Upper lobe of left lung (tissue), 6 donors: ENCODE data around the gene RMRP. TPM values are rescaled to one million over a fixed set of nuclear protein-coding genes. Genes with fewer than 3 reads are reported as not detected.

Experiments
- ATAC-seq, 2 donors: fragments of 200-7000 bp; cut with Tn5 transposase; one replicate each; pipeline ENCODE4 v1.9.1; 2022; ENCODE audit warnings: mild to moderate bottlenecking in 2 of 2, moderate library complexity in 2 of 2; ENCODE audit not compliant: low FRiP score in 2 of 2
- DNase-seq, 2 donors: peaks; one replicate each; pipeline ENCODE4 v3.0.0-alpha.2; 2019 to 2020
- H3K27ac ChIP-seq, 4 donors: fragments of 200-600 bp; sonication (generic); one replicate each; pipeline ENCODE4 v1.5.1; 2016 to 2019
- H3K27me3 ChIP-seq, 4 donors: fragments of 200-600 bp; sonication (generic); one replicate each; pipeline ENCODE4 v1.5.1; 2017 to 2019
- H3K36me3 ChIP-seq, 4 donors: fragments of 200-600 bp; sonication (generic); one replicate each; pipeline ENCODE4 v1.5.1; 2016 to 2019
- H3K4me1 ChIP-seq, 4 donors: fragments of 200-600 bp; sonication (generic); one replicate each; pipeline ENCODE4 v1.5.1; 2018 to 2019
- H3K4me3 ChIP-seq, 4 donors: fragments of 200-600 bp; sonication (generic); one replicate each; pipeline ENCODE4 v1.5.1; 2017 to 2019; ENCODE audit warnings: mild to moderate bottlenecking in 2 of 4, moderate library complexity in 1 of 4
- H3K9me3 ChIP-seq, 4 donors: fragments of 200-600 bp; sonication (generic); one replicate each; pipeline ENCODE4 v1.5.1; 2018 to 2019
- CTCF ChIP-seq, 6 experiments: fragments of 450-650 bp in 4 of 6; fragments of 200-600 bp in 2 of 6; sonication (generic) in 2 of 6; IDR thresholded peaks; one replicate each; pipeline ENCODE4 v1.5.1; 2016 to 2019; ENCODE audit warnings: antibody characterized with exemption in 6 of 6
- EP300 ChIP-seq, 4 donors: sonication (generic); formaldehyde crosslinking; IDR thresholded peaks; one replicate each; pipeline ENCODE4 v1.5.1; 2017; ENCODE audit warnings: antibody characterized with exemption in 4 of 4, control low read depth in 2 of 4
- POLR2A ChIP-seq, 4 donors: fragments of 450-650 bp; IDR thresholded peaks; one replicate each; pipeline ENCODE4 v1.5.1; 2016 to 2017; ENCODE audit warnings: antibody characterized with exemption in 4 of 4, mild to moderate bottlenecking in 2 of 4
- POLR2AphosphoS5 ChIP-seq, 2 donors: sonication (generic); formaldehyde crosslinking; IDR thresholded peaks; one replicate each; pipeline ENCODE4 v1.5.1; 2017; ENCODE audit warnings: antibody characterized with exemption in 2 of 2
- WGBS, 2 donors: methylation state at CpG; one replicate each; pipeline ENCODE4 v1.1.5; 2017 to 2018; 5-methylcytosine and 5-hydroxymethylcytosine counted together
- total RNA-seq, 6 donors: library from RNA; depleted of rRNA in 4 of 6; stranded (reverse); fragments of >200 nt in 4 of 6; gene quantifications; one replicate each; pipeline versions ENCODE4 v1.1.0 to v1.2.1, GENCODE V29; 2016 to 2021
- donor health status: DM: no; HTN: no; CAD: no; lungs with moderate emphysema.
- donor health status: DM: no; HTN: yes; CAD: no; lungs with severe emphysema.

The RMRP gene
- total RNA-seq, 6 donors from 2014 or later = 886 to 22,003 (median 3,451) TPM

GRCh38 chr9:35669331-35670145 lies 11.7 kb upstream of the RMRP start:
- ATAC-seq (no peak), DNase-seq (no peak)
- TF ChIP-seq POLR2AphosphoS5 (IDR thresholded peaks at IDR 0.05) = no peak
- no peak for TF ChIP-seq CTCF (IDR thresholded peaks at IDR 0.05)
- TF ChIP-seq EP300 (IDR thresholded peaks at IDR 0.05) = no peak
- TF ChIP-seq POLR2A (IDR thresholded peaks at IDR 0.05) = no peak
- H3K27ac ChIP-seq = no peak overlapping the region
- 69% methylated on average over 6 of the region's 6 CpGs for WGBS, 2 donors
- H3K4me1 ChIP-seq = peaks cover 4 to 14% (median 9%) of the 10 kb centered on the region in 4 donors
- no peaks in the 10 kb centered on the region for H3K36me3 ChIP-seq
- no peaks in the 10 kb centered on the region for H3K9me3 ChIP-seq
- no peak overlapping the region for H3K4me3 ChIP-seq
- H3K27me3 ChIP-seq = no peaks in the 10 kb centered on the region

GRCh38 chr9:35667939-35668338 lies 10.1 kb upstream of the RMRP start:
- H3K36me3 ChIP-seq = no peaks in the 10 kb centered on the region
- no peaks in the 10 kb centered on the region for H3K9me3 ChIP-seq
- no peak for DNase-seq
- ATAC-seq = no peak
- no peak overlapping the region for H3K27ac ChIP-seq
- TF ChIP-seq EP300 (IDR thresholded peaks at IDR 0.05) (no peak), POLR2AphosphoS5 (IDR thresholded peaks at IDR 0.05) (no peak), CTCF (IDR thresholded peaks at IDR 0.05) (no peak)
- WGBS, 2 donors = 98 to 100% methylated on average over 3 of the region's 3 CpGs
- H3K4me1 ChIP-seq = peaks cover 5 to 17% (median 11%) of the 10 kb centered on the region in 4 donors
- H3K4me3 ChIP-seq = no peak overlapping the region
- no peaks in the 10 kb centered on the region for H3K27me3 ChIP-seq

- Histone ChIP-seq H3K9me3 (no peaks in the 10 kb centered on the region), H3K36me3 (peaks cover 0 to 8% (median 0%) of the 10 kb centered on the region in 4 donors), H3K4me3 (no peak overlapping the region), H3K4me1 (peaks cover 9 to 27% (median 14%) of the 10 kb centered on the region in 4 donors), H3K27ac (no peak overlapping the region), H3K27me3 (no peaks in the 10 kb centered on the region)
- TF ChIP-seq POLR2AphosphoS5 (IDR thresholded peaks at IDR 0.05) (no peak), CTCF (IDR thresholded peaks at IDR 0.05) (no peak), EP300 (IDR thresholded peaks at IDR 0.05) (no peak), POLR2A (IDR thresholded peaks at IDR 0.05) (no peak)
- WGBS, 2 donors = 87 to 96% methylated on average over 5 of the region's 5 CpGs
- ATAC-seq (no peak), DNase-seq (no peak)
These were observed 8.7 kb upstream of the RMRP start for GRCh38 chr9:35666549-35666948.

GRCh38 chr9:35666045-35666444 lies 8.2 kb upstream of the RMRP start:
- H3K9me3 ChIP-seq = no peaks in the 10 kb centered on the region
- peaks cover 0 to 13% (median 1%) of the 10 kb centered on the region in 4 donors for H3K36me3 ChIP-seq
- WGBS, 2 donors = 79 to 93% methylated on average over 1 of the region's 1 CpG
- H3K27ac ChIP-seq = no peak overlapping the region
- no peaks in the 10 kb centered on the region for H3K27me3 ChIP-seq
- TF ChIP-seq EP300 (IDR thresholded peaks at IDR 0.05) (no peak), CTCF (IDR thresholded peaks at IDR 0.05) (no peak), POLR2AphosphoS5 (IDR thresholded peaks at IDR 0.05) (no peak), POLR2A (IDR thresholded peaks at IDR 0.05) (no peak)
- H3K4me3 ChIP-seq = no peak overlapping the region
- H3K4me1 ChIP-seq = peaks cover 10 to 32% (median 17%) of the 10 kb centered on the region in 4 donors
- DNase-seq = no peak
- no peak for ATAC-seq

DNA sequence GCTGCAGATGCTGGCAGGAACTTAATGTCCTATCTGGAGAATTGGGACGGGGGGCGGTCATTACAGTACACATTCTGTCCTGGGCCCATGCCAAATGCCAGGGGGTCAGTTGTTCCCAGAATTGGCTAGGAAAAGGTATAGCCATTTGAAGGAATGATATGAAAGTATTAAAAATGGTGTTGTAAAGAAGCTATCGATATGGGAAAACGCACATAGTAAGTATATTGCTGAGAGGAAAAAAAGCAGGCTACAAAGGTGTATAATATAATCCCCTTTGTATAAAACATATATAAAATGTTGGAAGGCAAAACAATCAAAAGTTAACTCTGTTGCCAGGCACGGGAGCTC lies 7.6 kb upstream of the RMRP start:
- TF ChIP-seq POLR2AphosphoS5 (IDR thresholded peaks at IDR 0.05) = no peak
- TF ChIP-seq POLR2A (IDR thresholded peaks at IDR 0.05) = no peak
- no peak for TF ChIP-seq EP300 (IDR thresholded peaks at IDR 0.05)
- TF ChIP-seq CTCF (IDR thresholded peaks at IDR 0.05) = no peak
- Histone ChIP-seq H3K4me1 (peaks cover 14 to 38% (median 21%) of the 10 kb centered on the region in 4 donors), H3K27me3 (no peaks in the 10 kb centered on the region), H3K27ac (peak overlapping the region; percentile 28 to 72 (median 69)), H3K4me3 (peak overlapping the region; percentile 36 to 57 (median 51)), H3K9me3 (no peaks in the 10 kb centered on the region), H3K36me3 (peaks cover 0 to 19% (median 7%) of the 10 kb centered on the region in 4 donors)
- WGBS, 2 donors = 30 to 31% methylated on average over 5 of the region's 5 CpGs
- ATAC-seq (no peak), DNase-seq (no peak)
